ENCODE data around the gene ANXA9.
A peak's percentile ranks its signal among the peaks of the same experiment; 100 is the strongest.

The ANXA9 gene, protein sequence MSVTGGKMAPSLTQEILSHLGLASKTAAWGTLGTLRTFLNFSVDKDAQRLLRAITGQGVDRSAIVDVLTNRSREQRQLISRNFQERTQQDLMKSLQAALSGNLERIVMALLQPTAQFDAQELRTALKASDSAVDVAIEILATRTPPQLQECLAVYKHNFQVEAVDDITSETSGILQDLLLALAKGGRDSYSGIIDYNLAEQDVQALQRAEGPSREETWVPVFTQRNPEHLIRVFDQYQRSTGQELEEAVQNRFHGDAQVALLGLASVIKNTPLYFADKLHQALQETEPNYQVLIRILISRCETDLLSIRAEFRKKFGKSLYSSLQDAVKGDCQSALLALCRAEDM

GRCh38 chr1:150981805-150982712 lies at the start of gene ANXA9:
Gene ANXA9 (plus strand): TSS chr1:150982292. CDS start chr1:150983106, 814 bp downstream.
- no peak for DNase-seq

- no peak for DNase-seq
Measured at GRCh38 chr1:150944856-150945255, 37.2 kb upstream of the ANXA9 start.

GRCh38 chr1:150954708-150955107 lies 27.4 kb upstream of the ANXA9 start:
- no peak for DNase-seq

- DNase-seq: no peak
Measured at GRCh38 chr1:150955280-150955679, 26.8 kb upstream of the ANXA9 start.

- DNase-seq: no peak
Measured at GRCh38 chr1:150957666-150958065, 24.4 kb upstream of the ANXA9 start.

GRCh38 chr1:150960646-150961045 lies 21.4 kb upstream of the ANXA9 start:
- DNase-seq: no peak

- DNase-seq: no peak
Measured at GRCh38 chr1:150961756-150962155, 20.3 kb upstream of the ANXA9 start.

GRCh38 chr1:150963321-150964163 lies 18.6 kb upstream of the ANXA9 start:
- no peak for DNase-seq

DNA sequence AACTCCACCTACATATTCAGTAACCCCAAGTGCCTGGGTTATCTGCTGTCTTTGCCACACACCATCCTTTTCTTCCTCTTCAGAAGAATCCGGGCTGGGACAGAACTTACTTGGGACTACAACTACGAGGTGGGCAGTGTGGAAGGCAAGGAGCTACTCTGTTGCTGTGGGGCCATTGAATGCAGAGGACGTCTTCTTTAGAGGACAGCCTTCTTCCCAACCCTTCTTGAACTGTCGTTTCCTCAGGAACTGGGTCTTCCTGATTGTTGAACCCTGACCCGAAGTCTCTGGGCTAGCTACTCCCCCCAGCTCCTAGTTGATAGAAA lies 18.0 kb upstream of the ANXA9 start:
- no peak for DNase-seq

DNA sequence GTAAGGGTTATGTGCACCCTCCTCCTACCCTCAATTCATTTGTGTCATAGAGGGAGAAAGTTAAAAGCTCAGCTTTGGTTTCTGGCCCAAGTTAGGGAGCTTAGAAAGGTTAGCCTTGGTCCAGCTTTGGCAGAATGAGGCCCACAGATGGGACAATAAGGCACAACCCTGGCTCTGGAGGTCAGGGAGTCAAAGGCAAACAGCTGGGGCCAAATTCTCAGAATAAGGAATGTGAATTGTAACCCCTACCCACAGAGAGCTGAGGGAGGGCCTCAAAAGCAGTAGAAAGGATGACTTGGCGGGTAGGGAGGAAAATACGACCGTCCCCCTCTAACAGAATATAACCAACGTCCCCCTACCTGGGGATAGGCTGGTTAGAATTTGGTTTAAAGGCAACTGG lies 16.5 kb upstream of the ANXA9 start:
- DNase-seq: no peak

DNA sequence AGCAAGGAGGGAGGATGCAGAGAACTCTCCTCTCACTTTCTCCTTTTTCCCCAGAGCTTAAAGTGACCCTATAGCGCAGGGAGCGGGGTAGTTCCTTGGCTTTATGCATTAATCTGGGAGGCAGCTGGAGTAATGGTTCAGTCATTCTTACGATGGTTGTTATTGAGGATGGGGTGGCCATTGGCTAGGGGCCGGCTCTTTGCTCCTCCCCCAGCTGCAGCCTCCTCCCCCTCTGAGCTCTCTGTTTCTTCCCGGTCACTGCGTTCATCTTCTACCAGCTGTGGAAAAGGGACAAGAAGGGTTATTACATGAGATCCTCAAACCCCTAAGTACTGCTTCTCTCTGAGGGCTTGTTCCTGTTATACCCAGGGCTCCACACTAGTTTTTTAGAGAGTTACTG lies 16.1 kb upstream of the ANXA9 start:
- DNase-seq: no peak

- DNase-seq: no peak
Measured at GRCh38 chr1:150967936-150968335, 14.2 kb upstream of the ANXA9 start.

GRCh38 chr1:150968491-150968890 lies 13.6 kb upstream of the ANXA9 start:
- DNase-seq: no peak

GRCh38 chr1:150969626-150970025 lies 12.5 kb upstream of the ANXA9 start:
- no peak for DNase-seq

DNA sequence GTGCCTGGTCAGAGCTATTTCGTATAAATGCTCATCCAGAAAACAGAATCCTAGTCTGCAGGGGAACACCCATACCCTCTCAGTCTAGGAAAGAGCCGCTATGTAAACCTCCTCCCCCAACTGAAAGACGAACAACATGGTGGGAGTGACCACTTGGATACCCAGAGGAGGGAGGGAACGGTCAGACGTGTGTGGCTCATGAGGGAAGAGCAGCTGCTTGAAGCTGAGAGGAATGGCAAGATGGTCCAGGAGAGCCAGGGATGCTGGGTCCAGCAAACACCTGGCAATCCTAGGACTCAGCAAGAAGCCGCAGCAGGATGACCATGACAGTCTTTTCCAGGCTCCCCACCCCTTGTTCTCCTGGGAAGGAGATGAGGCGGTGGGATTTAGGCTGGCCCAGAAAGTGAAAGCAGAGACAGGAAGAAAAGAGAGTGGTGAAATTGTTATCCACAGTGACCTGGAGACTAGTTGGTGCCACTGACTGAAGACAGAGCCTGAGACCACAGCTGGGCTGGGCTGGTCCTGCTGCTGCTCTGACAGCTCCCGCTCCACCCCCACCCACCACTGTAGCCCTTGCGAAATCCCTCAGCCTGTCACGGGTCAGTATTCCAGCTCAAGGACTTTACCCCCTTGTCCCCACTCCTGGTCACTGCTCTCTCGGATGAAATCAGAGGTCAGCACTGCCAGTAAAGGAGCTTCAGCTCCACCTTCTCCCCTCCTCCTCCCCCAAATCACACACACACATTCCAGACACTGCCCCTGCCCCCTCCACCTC lies 11.1 kb upstream of the ANXA9 start:
- no peak for DNase-seq

GRCh38 chr1:150971583-150972416 lies 10.3 kb upstream of the ANXA9 start:
- no peak for DNase-seq

DNA sequence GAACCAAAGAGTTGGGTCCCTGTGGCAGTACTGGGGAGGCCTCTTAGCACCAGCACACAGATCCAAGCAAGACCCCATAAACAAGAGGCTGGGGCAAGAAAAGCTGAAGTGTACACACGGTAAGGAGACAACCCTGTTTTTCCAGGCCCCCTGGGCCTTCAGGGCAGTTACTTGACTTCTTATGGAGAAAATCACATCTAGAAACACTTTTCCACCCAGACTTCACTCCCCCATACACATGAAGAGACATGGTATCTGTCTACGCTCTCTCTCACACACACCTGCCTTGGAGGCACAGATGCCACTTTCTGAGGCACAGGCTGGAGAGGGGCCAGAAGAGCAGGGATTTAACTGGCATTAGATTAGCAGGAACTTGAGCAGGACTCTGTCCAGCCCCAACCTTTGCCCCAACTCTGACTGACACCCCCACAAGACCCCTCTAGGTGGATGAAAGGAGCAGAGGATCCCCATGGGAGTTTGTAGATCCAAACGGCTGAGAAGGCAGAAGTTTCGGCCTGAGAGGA lies 9.6 kb upstream of the ANXA9 start:
- DNase-seq: no peak

- peak; percentile 56 for DNase-seq
Measured at GRCh38 chr1:150973258-150973835, 8.7 kb upstream of the ANXA9 start.

DNA sequence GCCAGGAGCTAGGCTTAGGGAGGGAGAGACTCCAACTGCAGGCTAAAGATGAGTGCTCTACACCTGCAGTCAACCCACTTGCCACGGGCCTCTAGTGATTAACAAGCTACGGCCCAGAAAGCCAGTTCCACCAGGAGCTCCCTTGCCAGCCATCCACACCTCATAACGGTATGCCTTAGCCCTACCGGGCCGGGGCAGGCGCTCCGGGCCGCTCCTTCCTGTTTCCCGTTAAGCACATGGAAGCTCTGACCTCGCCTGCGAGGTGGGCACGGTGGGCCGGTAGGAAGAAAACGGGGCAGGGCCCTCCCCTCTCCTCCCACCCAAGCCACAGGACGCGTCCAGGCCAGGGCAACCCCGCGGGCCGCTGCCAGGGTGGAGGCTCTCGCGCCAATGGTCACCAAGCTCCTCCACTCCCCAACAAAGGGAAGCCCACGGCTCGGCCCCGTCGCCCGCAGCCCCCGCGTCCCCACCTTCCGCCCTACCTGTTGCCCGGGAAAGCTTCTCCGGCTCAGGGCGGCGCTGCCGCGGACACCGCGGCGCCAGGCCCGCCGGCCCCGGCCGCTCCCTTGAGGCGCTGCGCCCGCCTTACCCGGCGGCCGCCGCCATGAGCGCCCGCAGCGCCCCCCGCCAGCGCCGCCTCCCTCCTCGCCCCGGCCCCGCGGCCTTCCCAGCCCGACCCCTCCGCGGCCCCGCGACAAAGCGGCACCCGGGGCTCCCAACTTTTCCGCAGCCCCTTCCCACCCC lies 8.1 kb upstream of the ANXA9 start:
- DNase-seq: peak; percentile 62

Data from stimulated activated CD8-positive, alpha-beta memory T cell treated with anti-CD3 and anti-CD28 coated beads, Interleukin-4, amount 100 ng/mL, for 48 hours (primary cell).